Adipocyte (in vitro differentiated cells): ENCODE data around the gene SHB.
A peak's percentile ranks its signal among the peaks of the same experiment; 100 is the strongest.

Source experiments
- DNase-seq: peaks from one replicate; pipeline ENCODE4 v3.0.0-alpha.2; 2015; ENCODE audit warnings: low read depth
- H3K27me3 ChIP-seq: replicated peaks from 2 replicates; pipeline ENCODE4 v1.7.0; 2013; ENCODE audit warnings: mild to moderate bottlenecking, low read length, moderate library complexity; ENCODE audit not compliant: control insufficient read depth, insufficient read depth
- H3K36me3 ChIP-seq: 2 replicates; pipeline ENCODE4 v1.7.0; 2013; ENCODE audit warnings: low read length, mild to moderate bottlenecking, moderate library complexity; ENCODE audit not compliant: control insufficient read depth, insufficient read depth, severe bottlenecking
- H3K4me1 ChIP-seq: 2 replicates; pipeline ENCODE4 v1.7.0; 2013; ENCODE audit warnings: mild to moderate bottlenecking, low read length, moderate library complexity; ENCODE audit not compliant: control insufficient read depth, insufficient read depth
- H3K4me3 ChIP-seq: 2 replicates; pipeline ENCODE4 v1.7.0; 2013; ENCODE audit warnings: mild to moderate bottlenecking, low read length, moderate library complexity
- H3K9ac ChIP-seq: 2 replicates; pipeline ENCODE4 v1.7.0; 2013; ENCODE audit warnings: mild to moderate bottlenecking, low read length, moderate library complexity
- H3K9me3 ChIP-seq: 2 replicates; pipeline ENCODE4 v1.7.0; 2013; ENCODE audit warnings: mild to moderate bottlenecking, low read length, moderate library complexity; ENCODE audit not compliant: control insufficient read depth

The SHB gene

DNA sequence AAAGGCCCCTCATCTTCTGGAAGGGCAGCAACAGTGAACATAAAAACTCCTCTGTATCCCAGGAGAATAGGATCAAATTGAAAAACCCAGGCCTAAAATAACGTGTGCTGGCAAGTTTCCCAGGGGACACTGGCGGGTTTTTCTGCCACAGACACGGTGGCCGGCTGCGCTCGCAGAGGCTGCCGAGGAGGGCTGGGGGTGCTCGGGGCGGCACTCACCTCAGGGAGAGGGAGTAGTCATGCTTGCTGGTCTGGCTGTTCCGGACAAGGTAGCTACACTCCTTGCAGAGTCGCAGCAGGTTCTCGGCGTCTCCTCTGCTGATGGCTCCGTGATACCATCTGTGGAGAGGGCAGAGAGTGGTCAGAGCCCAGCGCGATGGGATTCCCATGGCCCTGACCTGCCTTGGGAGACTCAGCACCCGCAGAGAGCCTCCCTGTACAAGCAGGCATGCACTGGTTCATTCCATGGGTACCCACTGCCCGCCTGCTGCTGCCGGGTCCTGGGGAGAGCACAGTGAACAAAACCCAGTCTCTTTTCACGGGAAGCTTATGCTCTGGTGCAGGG lies 120.5 kb downstream of the SHB start:
- H3K9me3 ChIP-seq: no peaks in the 10 kb centered on the region
- no peak overlapping the region for H3K9ac ChIP-seq
- H3K36me3 ChIP-seq: peaks cover 6% of the 10 kb centered on the region
- H3K4me3 ChIP-seq: no peak overlapping the region
- no peaks in the 10 kb centered on the region for H3K27me3 ChIP-seq
- DNase-seq: no peak
- peaks cover 34% of the 10 kb centered on the region for H3K4me1 ChIP-seq

DNA sequence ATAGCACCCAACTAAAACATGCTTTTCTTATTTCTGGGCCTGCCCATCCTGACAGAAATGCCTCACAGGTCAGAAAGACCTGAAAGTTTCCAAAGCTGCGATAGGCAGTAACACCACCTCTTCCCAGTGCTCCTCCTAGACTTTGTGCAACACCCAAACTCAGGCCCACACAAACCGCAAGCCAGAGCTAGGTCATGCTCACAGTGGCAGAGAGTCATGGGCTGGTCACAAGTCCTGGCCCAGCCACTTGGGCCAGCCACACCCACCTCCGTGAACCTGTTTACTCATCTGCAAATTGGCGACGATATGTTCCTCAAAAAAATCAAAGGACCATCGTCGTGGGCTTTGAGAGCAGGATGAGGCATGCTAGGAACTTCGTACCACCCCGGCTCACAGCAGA lies 121.0 kb downstream of the SHB start:
- Histone ChIP-seq H3K4me3 (no peak overlapping the region), H3K4me1 (peaks cover 34% of the 10 kb centered on the region), H3K9me3 (no peaks in the 10 kb centered on the region), H3K9ac (no peak overlapping the region), H3K36me3 (peaks cover 6% of the 10 kb centered on the region), H3K27me3 (no peaks in the 10 kb centered on the region)
- no peak for DNase-seq

DNA sequence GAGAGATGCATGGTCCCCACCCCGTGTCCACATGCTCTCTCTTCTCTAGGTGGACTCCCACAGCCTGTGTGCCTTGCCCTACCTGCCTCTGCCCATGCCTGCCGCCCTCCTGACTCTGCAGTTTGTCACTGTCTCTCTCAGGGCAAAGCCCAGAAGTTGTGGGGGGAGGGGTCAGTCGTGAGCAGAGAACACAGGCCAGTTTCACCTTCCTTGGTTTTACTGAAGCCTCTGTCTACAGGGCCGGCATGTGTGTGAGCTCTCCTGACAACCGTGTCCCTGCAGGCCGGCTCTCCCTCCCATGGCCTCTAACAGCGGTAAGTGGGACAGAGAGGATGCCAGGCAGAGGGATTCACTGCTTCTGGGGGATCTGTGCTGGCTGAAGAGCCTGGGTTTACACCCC lies 121.6 kb downstream of the SHB start:
- H3K36me3 ChIP-seq: peaks cover 6% of the 10 kb centered on the region
- peaks cover 38% of the 10 kb centered on the region for H3K4me1 ChIP-seq
- H3K4me3 ChIP-seq: no peak overlapping the region
- H3K27me3 ChIP-seq: no peaks in the 10 kb centered on the region
- H3K9ac ChIP-seq: no peak overlapping the region
- no peaks in the 10 kb centered on the region for H3K9me3 ChIP-seq
- DNase-seq: no peak

DNA sequence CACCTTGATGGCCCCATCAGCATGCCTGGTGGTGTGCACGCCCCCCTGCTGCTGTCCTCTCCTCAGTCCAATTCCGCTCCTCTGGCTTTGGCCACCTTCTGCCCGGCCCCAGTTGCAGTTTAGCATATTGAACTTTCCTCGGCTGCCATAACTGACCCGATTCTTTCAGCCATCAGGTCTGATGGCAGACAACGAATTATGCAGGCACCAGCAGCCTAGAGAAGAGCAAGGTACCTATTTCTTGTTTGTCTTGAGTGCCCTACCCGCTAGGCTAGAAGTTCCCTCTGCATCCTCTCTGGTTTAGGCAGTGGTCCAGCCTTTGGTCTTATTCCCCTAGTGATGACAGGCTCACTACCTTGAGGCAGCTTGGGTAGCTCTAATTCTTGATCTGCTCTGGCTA lies 122.1 kb downstream of the SHB start:
- Histone ChIP-seq H3K9me3 (no peaks in the 10 kb centered on the region), H3K4me1 (peaks cover 38% of the 10 kb centered on the region), H3K9ac (no peak overlapping the region), H3K36me3 (peaks cover 6% of the 10 kb centered on the region), H3K27me3 (no peaks in the 10 kb centered on the region), H3K4me3 (no peak overlapping the region)
- DNase-seq: no peak

DNA sequence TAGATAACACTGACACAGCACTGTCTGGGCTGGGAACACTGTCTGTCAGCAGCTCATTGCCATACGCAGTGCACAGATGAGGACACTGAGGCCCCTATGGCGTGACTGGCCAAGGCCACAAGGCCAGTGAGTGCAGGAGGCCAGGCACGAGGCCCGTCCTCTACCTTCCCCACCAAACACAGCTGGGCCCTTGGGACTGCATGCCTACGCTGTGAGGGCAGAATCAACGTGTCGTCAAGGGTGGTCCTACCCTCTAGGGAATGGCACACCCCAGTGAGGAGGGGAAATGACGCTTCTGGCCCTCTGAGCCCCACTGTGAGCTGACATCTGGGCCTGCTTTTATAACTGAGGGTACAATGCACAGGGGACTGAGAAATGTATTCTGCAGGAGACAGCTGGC lies 123.0 kb downstream of the SHB start:
- Histone ChIP-seq H3K9me3 (no peaks in the 10 kb centered on the region), H3K9ac (no peak overlapping the region), H3K27me3 (no peaks in the 10 kb centered on the region), H3K36me3 (peaks cover 6% of the 10 kb centered on the region), H3K4me3 (no peak overlapping the region), H3K4me1 (peaks cover 30% of the 10 kb centered on the region)
- DNase-seq: no peak

DNA sequence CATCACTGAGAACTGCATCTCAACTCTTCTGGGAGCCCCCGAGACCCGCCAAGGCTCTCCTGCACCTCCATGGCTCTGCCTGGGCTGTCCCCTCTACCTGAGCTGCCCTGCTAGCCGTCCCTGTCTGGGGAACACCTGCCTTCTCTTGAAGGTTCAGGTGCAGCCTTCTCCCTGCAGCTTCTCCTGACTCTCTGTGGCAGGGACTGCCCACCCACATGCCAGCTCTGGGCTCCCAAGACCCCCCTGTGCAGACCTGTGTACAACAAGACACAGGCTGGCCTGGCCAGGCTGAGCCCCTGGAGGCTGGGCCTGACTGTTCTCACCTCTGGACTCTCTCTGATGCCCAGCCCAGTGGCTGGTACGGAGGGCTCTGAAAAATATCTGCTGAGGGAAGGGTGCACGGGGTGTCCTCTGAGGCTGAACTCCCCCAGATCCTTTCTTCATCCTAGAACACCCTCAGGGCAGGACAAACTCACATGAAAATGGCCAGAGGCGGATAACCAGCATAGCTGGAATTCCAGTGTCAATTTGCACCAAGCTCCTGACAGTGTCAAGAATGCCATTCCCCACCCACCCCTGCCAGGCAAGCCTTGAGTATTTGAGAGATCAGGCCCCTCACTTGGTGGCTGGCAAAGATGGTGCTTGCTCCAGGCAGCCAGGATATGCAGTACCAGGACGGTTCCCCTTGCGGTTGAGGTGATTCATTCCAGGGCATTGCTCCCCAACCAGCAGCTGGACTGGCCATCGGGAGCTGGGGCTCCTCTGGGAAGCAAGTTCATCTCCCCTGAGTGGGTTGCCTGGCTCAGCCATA lies 124.2 kb downstream of the SHB start:
- no peak overlapping the region for H3K4me3 ChIP-seq
- H3K36me3 ChIP-seq: peaks cover 4% of the 10 kb centered on the region
- H3K9ac ChIP-seq: no peak overlapping the region
- peaks cover 34% of the 10 kb centered on the region for H3K4me1 ChIP-seq
- no peaks in the 10 kb centered on the region for H3K27me3 ChIP-seq
- H3K9me3 ChIP-seq: no peaks in the 10 kb centered on the region
- peak; percentile 66 for DNase-seq

DNA sequence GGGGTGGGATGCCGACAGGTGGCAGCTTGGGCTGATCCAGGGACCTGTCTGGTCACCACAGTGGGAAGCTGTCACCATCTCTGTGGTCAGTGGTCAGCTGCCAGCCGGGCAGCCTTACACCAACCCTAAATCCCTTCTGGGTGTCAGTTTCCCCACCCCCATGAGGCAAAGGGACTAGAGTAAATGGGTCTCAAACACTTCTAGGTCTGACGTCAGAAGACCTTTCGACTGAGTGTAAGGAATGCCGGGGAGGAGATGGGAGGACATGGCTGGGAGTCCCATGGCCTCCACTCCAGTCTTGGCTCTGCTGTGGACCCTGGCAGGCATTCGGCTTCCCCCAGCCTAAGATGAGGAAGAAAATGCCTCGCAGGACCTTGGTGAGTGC lies 124.8 kb downstream of the SHB start:
- DNase-seq: peak; percentile 27
- no peaks in the 10 kb centered on the region for H3K27me3 ChIP-seq
- H3K36me3 ChIP-seq: peaks cover 4% of the 10 kb centered on the region
- H3K4me3 ChIP-seq: no peak overlapping the region
- no peak overlapping the region for H3K9ac ChIP-seq
- H3K4me1 ChIP-seq: peaks cover 40% of the 10 kb centered on the region
- no peaks in the 10 kb centered on the region for H3K9me3 ChIP-seq

DNA sequence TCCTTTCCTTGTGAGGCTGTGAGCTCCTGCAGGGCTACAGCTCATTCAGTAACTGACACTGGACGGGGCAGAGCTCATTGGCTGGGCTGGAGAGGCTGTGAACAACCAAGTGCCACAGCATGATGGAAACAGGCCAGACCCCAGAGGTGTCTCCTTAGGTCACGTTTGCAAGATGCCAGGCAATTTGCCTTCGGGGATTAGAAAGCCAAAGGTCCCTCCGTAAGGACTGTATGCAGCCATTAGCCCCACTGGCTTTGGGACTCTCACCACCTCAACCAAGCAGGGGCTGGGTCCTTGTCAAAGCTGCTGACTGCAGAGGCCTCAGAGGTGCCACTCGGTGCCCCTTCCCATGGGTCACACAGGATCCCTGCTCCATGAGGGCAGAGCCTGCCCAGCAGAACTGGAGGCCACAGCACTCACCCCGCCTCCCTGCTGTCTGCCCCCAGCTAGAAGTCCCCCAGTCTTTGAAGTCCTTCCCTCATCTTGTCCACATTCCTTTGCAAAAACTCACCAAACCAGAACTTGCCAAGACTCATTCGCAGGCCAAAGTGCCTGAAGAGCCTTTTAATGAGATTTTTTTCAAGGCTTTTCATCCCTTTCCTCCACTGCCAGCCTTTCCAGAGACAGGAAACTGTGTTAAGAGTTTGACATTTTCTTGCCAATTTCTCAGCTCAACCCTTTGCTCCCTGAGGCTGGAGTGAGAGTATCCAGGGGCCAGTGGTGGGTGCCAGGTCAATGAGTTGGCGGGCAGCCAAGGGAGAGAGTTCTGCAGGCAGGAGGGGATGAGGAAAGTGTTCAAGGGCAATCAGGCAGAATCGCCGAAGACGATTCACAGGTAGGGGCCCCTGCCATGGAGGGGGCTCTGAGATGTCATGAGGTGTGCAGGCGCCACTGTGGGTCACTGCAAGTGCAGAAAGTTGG lies 125.4 kb downstream of the SHB start:
- DNase-seq: peak; percentile 84
- Histone ChIP-seq H3K36me3 (peaks cover 4% of the 10 kb centered on the region), H3K4me1 (peaks cover 46% of the 10 kb centered on the region), H3K9me3 (no peaks in the 10 kb centered on the region), H3K9ac (no peak overlapping the region), H3K4me3 (no peak overlapping the region), H3K27me3 (no peaks in the 10 kb centered on the region)

DNA sequence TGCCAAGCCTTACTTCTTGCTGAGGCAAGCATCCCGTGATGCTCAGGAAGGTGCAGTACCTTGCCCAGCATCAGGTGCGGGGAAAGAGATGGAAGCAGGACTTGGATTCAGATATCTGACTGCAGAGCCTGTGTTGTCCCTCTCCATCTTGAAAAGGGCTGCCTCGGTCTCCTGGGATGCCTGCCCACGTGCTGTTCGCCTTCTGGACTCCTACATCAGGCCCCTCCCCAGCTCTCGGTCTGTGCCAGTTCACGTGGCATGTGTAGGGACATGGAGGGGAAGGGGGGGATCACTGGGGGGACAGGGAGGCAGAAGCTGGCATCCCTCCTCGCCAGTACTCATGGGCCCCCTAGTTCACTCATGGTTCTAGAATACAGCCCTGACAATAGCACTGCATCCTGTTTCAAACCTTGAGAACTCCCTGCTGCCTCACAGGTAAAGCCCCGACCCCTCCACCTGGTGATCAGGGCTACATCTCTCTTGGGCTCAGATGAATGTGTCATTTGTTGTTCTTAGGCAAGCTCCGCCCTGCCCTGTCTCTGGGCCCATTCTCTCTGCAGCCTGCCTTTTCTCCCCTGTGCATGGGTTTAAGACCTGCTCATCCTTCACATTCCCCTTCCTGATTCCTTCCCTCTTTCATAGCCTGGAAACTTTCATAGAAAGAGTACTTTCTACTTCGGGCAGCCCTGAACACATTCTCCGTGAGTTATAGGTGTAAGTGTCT lies 126.2 kb downstream of the SHB start:
- no peak overlapping the region for H3K4me3 ChIP-seq
- no peak for DNase-seq
- no peaks in the 10 kb centered on the region for H3K9me3 ChIP-seq
- peaks cover 4% of the 10 kb centered on the region for H3K36me3 ChIP-seq
- no peaks in the 10 kb centered on the region for H3K27me3 ChIP-seq
- no peak overlapping the region for H3K9ac ChIP-seq
- H3K4me1 ChIP-seq: peaks cover 52% of the 10 kb centered on the region

DNA sequence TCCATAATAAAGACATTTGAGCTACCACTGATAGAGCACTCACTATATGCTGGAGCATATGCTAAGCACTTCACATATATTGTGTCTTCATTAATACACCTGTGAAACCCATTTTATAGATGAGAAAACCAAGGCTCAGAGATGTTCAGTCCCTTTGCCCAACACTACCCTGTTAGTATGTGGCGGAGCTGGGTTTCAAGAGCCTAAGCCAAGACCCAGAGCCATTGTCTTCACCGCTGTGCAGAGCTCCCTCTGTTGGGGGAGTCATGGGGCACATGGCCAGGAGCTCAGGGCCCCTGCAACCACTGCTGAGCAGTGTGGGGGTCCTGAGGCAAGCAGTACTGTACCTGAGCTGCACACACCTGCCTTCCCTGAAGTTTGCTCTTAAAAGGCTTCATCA lies 127.8 kb downstream of the SHB start:
- no peak overlapping the region for H3K9ac ChIP-seq
- peaks cover 65% of the 10 kb centered on the region for H3K4me1 ChIP-seq
- no peak overlapping the region for H3K4me3 ChIP-seq
- H3K36me3 ChIP-seq: peaks cover 4% of the 10 kb centered on the region
- no peak for DNase-seq
- H3K9me3 ChIP-seq: no peaks in the 10 kb centered on the region
- H3K27me3 ChIP-seq: no peaks in the 10 kb centered on the region
